Measurements from ENCODE around the gene MCRS1.

The MCRS1 gene

GRCh38 chr12:49583366-49584094 is 15.6 kb upstream of the MCRS1 start:
- no peak for DNase-seq
- Histone ChIP-seq H3K27me3 (replicated peaks; ENCODE audit: insufficient read depth, low read length) (no peaks in the 10 kb centered on the region), H3K79me2 (ENCODE audit: low read length) (no peaks in the 10 kb centered on the region), H2AFZ (ENCODE audit: low read length) (no peak overlapping the region), H4K20me1 (ENCODE audit: insufficient read depth, low read length) (no peaks in the 10 kb centered on the region), H3K4me2 (ENCODE audit: low read depth, low read length) (no peak overlapping the region), H3K4me1 (ENCODE audit: low read length) (peaks cover 15% of the 10 kb centered on the region), H3F3A (ENCODE audit: insufficient read depth, low read length) (peaks cover 6% of the 10 kb centered on the region; the same call in 1 of the 2 replicates), H3K9me2 (replicated peaks; ENCODE audit: insufficient read depth, low read length) (no peaks in the 10 kb centered on the region), H3K36me3 (replicated peaks; ENCODE audit: insufficient read depth, low read length) (no peaks in the 10 kb centered on the region), H3K4me3 (ENCODE audit: low read length) (no peak overlapping the region), H3K9ac (ENCODE audit: low read length) (no peak overlapping the region), H3K27ac (ENCODE audit: low read length) (no peak overlapping the region), H3K9me3 (replicated peaks; ENCODE audit: insufficient read depth, low read length) (no peaks in the 10 kb centered on the region)
- no peak for TF ChIP-seq EZH2 (optimal IDR thresholded peaks at IDR 0.05; ENCODE audit: low read depth, low read length)
- TF ChIP-seq EZH2phosphoT487 (IDR thresholded peaks at IDR 0.05; ENCODE audit: low read length), result no peak
- no peak for TF ChIP-seq CTCF (IDR thresholded peaks at IDR 0.05; ENCODE audit: low read length)

GRCh38 chr12:49582850-49583249 is 14.9 kb upstream of the MCRS1 start:
- no peaks in the 10 kb centered on the region for H3K27me3 ChIP-seq (replicated peaks; ENCODE audit: insufficient read depth, low read length)
- no peak overlapping the region for H3K4me3 ChIP-seq (ENCODE audit: low read length)
- TF ChIP-seq CTCF (IDR thresholded peaks at IDR 0.05; ENCODE audit: low read length), result no peak
- no peak for TF ChIP-seq EZH2phosphoT487 (IDR thresholded peaks at IDR 0.05; ENCODE audit: low read length)
- TF ChIP-seq EZH2 (optimal IDR thresholded peaks at IDR 0.05; ENCODE audit: low read depth, low read length), result no peak

GRCh38 chr12:49582201-49582600 is 14.3 kb upstream of the MCRS1 start:
- Histone ChIP-seq H3K9ac (ENCODE audit: low read length) (no peak overlapping the region), H3F3A (ENCODE audit: insufficient read depth, low read length) (peaks cover 6% of the 10 kb centered on the region; the same call in 1 of the 2 replicates), H3K4me3 (ENCODE audit: low read length) (no peak overlapping the region), H4K20me1 (ENCODE audit: insufficient read depth, low read length) (no peaks in the 10 kb centered on the region), H3K4me2 (ENCODE audit: low read depth, low read length) (no peak overlapping the region), H3K79me2 (ENCODE audit: low read length) (no peaks in the 10 kb centered on the region), H3K9me2 (replicated peaks; ENCODE audit: insufficient read depth, low read length) (no peaks in the 10 kb centered on the region), H3K27me3 (replicated peaks; ENCODE audit: insufficient read depth, low read length) (no peaks in the 10 kb centered on the region), H3K4me1 (ENCODE audit: low read length) (peaks cover 15% of the 10 kb centered on the region), H3K27ac (ENCODE audit: low read length) (no peak overlapping the region), H2AFZ (ENCODE audit: low read length) (no peak overlapping the region), H3K9me3 (replicated peaks; ENCODE audit: insufficient read depth, low read length) (no peaks in the 10 kb centered on the region), H3K36me3 (replicated peaks; ENCODE audit: insufficient read depth, low read length) (no peaks in the 10 kb centered on the region)
- TF ChIP-seq CTCF (IDR thresholded peaks at IDR 0.05; ENCODE audit: low read length) (no peak), EZH2 (optimal IDR thresholded peaks at IDR 0.05; ENCODE audit: low read depth, low read length) (no peak)
- no peak for DNase-seq

More at GRCh38 chr12:49582850-49583249, 14.9 kb upstream of the MCRS1 start:
- Histone ChIP-seq H4K20me1 (ENCODE audit: insufficient read depth, low read length) (no peaks in the 10 kb centered on the region), H3K79me2 (ENCODE audit: low read length) (no peaks in the 10 kb centered on the region), H3K27ac (ENCODE audit: low read length) (no peak overlapping the region), H3K36me3 (replicated peaks; ENCODE audit: insufficient read depth, low read length) (no peaks in the 10 kb centered on the region), H3F3A (ENCODE audit: insufficient read depth, low read length) (peaks cover 6% of the 10 kb centered on the region; the same call in 1 of the 2 replicates), H3K9me3 (replicated peaks; ENCODE audit: insufficient read depth, low read length) (no peaks in the 10 kb centered on the region), H3K4me1 (ENCODE audit: low read length) (peaks cover 15% of the 10 kb centered on the region), H2AFZ (ENCODE audit: low read length) (no peak overlapping the region), H3K4me2 (ENCODE audit: low read depth, low read length) (no peak overlapping the region), H3K9me2 (replicated peaks; ENCODE audit: insufficient read depth, low read length) (no peaks in the 10 kb centered on the region), H3K9ac (ENCODE audit: low read length) (no peak overlapping the region)
- no peak for DNase-seq
